HS-5 (cell line): ENCODE measurements around the gene OPN3.

Source experiments
- DNase-seq: peaks from one replicate; pipeline ENCODE4 v3.0.0-alpha.2; 2012; ENCODE audit warnings: low read depth

The OPN3 gene

GRCh38 chr1:241589521-241589920 is 50.6 kb downstream of the OPN3 start:
- no peak for DNase-seq

- no peak for DNase-seq
Observed at GRCh38 chr1:241586905-241587512, 53.2 kb downstream of the OPN3 start.

DNA sequence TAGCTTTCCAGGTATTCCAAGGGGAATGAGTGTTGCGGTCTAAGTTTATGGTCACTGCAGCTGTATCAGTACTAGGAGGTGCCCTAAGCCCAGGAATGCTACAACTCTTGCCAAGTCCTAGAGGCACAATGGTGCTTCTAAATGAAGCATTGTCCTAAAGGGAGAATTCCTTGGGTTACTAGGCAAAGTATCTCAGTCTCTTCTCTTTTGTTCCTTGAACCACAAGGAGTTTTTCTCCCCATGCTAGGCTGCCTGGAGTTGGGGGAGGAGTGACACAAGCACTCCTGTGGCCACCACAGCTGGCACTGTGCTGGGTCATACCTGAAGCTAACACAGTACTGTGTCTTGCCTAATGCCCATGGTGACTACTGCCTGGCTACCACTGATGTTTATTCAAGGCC is 57.2 kb downstream of the OPN3 start:
- DNase-seq, result no peak

DNA sequence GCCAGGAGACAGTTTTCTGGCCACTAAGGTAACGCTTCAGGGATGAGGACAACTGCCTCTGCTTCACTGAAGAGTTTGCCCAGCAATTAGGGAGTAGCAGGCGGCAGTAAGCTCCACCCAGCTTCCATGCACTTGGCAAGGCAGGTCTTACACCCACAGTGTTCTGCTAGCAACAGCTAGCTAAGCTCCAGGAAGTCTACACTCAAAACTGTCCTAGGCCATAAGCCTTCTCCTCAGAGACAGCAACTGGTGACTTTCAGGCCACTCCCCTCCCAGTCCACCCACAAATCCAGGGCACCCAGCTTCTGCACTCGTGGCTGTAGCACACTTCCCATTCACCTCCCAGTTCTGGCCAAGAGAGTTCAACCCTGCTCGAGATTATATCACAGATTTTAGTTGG is 60.7 kb downstream of the OPN3 start:
- no peak for DNase-seq

DNA sequence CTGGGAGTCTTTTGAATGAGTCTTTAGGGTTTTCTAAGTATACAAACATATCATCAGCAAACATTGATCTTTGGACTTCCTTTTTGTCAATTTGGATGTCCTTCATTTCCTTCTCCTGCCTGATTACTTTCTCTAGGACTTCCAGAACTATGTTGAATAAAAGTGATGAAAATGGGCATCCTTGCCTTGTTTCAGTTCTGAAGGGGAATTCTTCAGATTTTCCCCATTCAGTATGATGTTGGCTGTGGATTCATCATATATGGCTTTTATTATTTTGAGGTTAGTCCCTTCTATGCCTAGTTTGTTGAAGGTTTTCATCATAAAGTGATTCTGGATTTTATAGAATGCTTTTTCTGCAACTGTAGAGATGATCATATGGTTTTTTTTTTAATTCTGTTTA is 66.0 kb downstream of the OPN3 start:
- DNase-seq, result no peak

- no peak for DNase-seq
Observed at GRCh38 chr1:241569848-241570247, 70.3 kb downstream of the OPN3 start.

GRCh38 chr1:241560849-241561187 is 79.4 kb downstream of the OPN3 start:
- DNase-seq, result no peak

DNA sequence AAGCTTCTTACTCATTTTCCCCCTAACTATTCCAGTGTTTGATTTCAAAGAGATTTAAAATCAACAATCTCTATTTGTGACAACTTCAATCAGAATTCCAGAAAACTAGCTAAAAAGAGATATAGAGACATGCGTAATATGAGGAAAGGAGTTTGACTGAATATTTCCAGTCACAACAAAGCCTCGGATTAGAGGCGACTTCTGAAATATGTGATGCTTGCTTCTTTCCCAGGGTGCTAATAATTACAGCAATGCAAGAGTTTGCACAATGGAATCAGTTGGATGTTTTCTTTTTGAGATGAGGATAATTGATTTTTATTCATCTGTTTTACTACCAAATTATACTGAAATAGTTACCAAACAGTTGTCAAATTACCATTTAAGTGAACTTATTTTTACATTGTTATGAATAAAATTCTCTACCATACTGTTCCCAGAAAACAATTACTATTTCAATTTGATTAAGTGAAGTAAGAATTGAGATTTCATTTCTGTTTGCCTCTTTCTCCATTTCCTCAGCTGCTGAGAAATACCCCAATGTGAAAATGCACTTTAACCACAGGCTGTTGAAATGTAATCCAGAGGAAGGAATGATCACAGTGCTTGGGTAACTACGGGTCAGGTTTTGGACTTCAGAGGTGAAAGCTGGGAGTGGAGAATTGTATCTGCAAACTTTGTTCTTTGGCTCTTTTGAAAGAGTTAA is 79.9 kb downstream of the OPN3 start:
- DNase-seq, result no peak

- no peak for DNase-seq
Observed at GRCh38 chr1:241557551-241558193, 82.5 kb downstream of the OPN3 start.

DNA sequence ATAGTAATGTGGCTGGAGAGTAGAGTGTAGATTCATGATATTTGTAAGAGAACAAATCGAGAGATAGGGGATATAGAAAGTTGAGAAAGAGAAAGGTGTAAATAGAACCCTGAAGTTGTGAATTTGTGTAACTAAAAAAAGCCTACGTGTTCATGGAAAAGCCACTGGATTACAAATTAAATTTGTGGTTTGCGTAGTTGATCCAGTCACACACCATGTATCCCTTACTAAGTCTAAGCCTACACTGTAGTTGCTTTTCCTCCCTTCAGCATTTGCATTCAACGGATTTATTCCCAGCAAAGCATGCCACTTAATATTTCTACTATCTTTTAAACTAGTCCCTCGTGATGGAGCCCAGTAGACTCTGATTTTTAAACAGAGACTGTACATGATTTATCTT is 83.1 kb downstream of the OPN3 start:
- DNase-seq, result no peak

- DNase-seq, result no peak
Observed at GRCh38 chr1:241555526-241555925, 84.6 kb downstream of the OPN3 start.

DNA sequence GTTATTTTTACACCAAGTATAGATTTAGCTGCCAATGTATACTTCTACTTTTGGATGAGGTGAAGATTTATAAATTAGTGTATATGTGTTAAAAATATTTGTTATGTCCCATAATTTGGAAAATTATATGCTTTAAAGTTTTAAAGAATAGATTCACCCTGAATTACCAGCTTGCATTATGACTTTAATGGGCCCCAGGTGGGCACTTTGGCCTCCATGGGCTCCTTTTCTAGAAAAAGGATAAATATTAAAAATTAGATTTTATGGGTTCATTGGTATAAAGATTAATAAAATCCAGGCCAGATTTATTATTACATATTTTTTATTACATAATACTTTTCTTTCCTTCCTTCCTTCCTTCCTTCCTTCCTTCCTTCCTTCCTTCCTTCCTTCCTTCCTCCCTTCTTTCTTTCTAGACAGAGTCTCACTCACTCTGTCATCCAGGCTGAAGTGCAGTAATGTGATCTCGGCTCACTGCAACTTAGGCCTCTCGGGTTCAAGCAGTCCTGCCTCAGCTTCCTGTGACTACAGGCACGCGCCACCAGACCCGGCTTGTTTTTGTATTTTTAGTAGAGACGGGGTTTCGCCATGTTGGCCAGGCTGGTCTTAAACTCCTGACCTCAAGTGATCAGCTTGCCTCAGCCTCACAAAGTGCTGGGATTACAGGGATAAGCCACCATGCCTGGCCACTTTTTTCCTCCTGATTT is 86.1 kb downstream of the OPN3 start:
- DNase-seq, result no peak

GRCh38 chr1:241551759-241552638 is 88.2 kb downstream of the OPN3 start:
- no peak for DNase-seq

DNA sequence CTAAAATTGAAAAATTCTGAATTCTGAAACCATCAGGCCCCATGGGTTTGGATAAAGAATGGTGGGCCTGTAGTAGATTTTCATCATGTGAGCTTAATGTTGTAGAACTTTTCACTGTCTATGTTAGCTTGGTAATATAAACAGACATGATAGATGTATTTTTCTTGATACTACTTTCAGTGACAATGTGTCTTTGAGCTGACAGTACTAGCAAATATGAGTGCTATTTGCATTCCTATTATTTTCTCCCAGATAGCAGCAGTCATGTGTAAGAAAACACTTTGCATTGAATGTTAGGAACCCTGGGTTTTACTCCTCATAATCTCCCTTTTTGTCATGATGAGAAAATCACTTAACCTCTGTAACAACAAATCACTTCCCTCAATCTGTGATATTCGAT is 89.9 kb downstream of the OPN3 start:
- DNase-seq, result no peak

GRCh38 chr1:241548008-241548407 is 92.2 kb downstream of the OPN3 start:
- no peak for DNase-seq
